Measurements from ENCODE around the gene PRKG1. TPM values are rescaled to one million over a fixed set of nuclear protein-coding genes. Genes with fewer than 3 reads are reported as not detected.

Gene PRKG1
- total and polyA plus RNA-seq, 2 of the 4 experiments (the other 2 are of a cell fraction): 3.5 to 18.3 TPM

- TF ChIP-seq CEBPB (IDR thresholded peaks at IDR 0.05; ENCODE audit: low read depth, low read length) (peak; percentile 37; the same call in 1 of the 2 replicates), BHLHE40 (IDR thresholded peaks at IDR 0.05; ENCODE audit: low read depth, low read length) (no peak)
- Histone ChIP-seq H3K36me3 (ENCODE audit: control insufficient read depth, insufficient read depth, low read length) (no peaks in the 10 kb centered on the region), H3K9ac (ENCODE audit: low read depth, low read length) (no peak overlapping the region), H3K4me2 (ENCODE audit: low read depth, low read length) (peak overlapping the region; percentile 56; the same call in 1 of the 2 replicates), H3K79me1 (ENCODE audit: low read depth in 1 of 2, low read length in 2 of 2) (peaks cover 3 to 29% of the 10 kb centered on the region in 2 experiments; a peak in 3 of 4 replicates), H3K27ac (ENCODE audit: insufficient read depth, low read length) (no peak overlapping the region), H3K14ac (replicated peaks; ENCODE audit: low read depth, low read length) (no peak overlapping the region), H4K20me1 (ENCODE audit: insufficient read depth, low read length) (0 out of 2 replicates have a peak, but pooled peaks cover 6% of the 10 kb centered on the region), H3K27me3 (ENCODE audit: control insufficient read depth, insufficient read depth, low read length) (no peaks in the 10 kb centered on the region), H4K8ac (ENCODE audit: low read depth in 2 of 2, low read length in 2 of 2) (no peak overlapping the region), H3K18ac (ENCODE audit: low read depth, low read length) (no peak overlapping the region), H2AFZ (replicated peaks; ENCODE audit: low read length, poor library complexity) (no peak overlapping the region), H3K9me3 (ENCODE audit: control insufficient read depth, insufficient read depth, low read length) (no peaks in the 10 kb centered on the region), H3K4me1 (ENCODE audit: control insufficient read depth, insufficient read depth, low read length) (peaks cover 4% of the 10 kb centered on the region), H4K91ac (ENCODE audit: insufficient read depth, low read depth, low read length) (no peak overlapping the region), H3K4me3 (ENCODE audit: insufficient read depth, low read depth, low read length) (no peak overlapping the region), H3K9me1 (ENCODE audit: insufficient read depth, low read length) (no peaks in the 10 kb centered on the region), H2BK120ac (ENCODE audit: low read depth, low read length) (no peak overlapping the region), H2BK20ac (ENCODE audit: low read depth, low read length) (no peak overlapping the region), H2BK15ac (ENCODE audit: low read depth, low read length) (no peak overlapping the region), H4K5ac (ENCODE audit: low read depth, low read length) (no peak overlapping the region), H3K23ac (ENCODE audit: low read depth, low read length) (no peak overlapping the region), H2AK9ac (replicated peaks; ENCODE audit: low read depth, low read length, poor library complexity) (no peak overlapping the region), H2AK5ac (ENCODE audit: low read depth, low read length) (no peak overlapping the region), H3K56ac (ENCODE audit: extremely low read depth, insufficient read depth, low read length) (no peak overlapping the region), H2BK5ac (ENCODE audit: low read depth, low read length, poor library complexity, severe bottlenecking) (no peak overlapping the region), H3K4ac (ENCODE audit: low read depth, low read length) (no peak overlapping the region)
- in situ Hi-C loops (cut with MboI; ENCODE audit: low sequenced_read_pairs): no loop called here
- ChIA-PET POLR2A (ENCODE audit: unreplicated experiment) (no interaction called here), CTCF (interaction anchor here (0.7 kb wide), 1 partner anchor 19 kb away, joined by 3 read pairs; no protein-coding TSS in a partner anchor)
- DNase-seq (peak; percentile 69), ATAC-seq (ENCODE audit: low read depth) (no peak; the same call in 1 of the 2 replicates)
- no TSS peak for BruUV-seq (replicated peaks)
- no CpG with 5 or more reads among the region's 1 CpG for WGBS, 2 experiments (ENCODE audit: extremely low coverage in 2 of 2, insufficient read length in 1 of 2)
- intact Hi-C loops (cut with micrococcal nuclease): no loop called here
- dilution Hi-C loops (cut with HindIII; ENCODE audit: low sequenced_read_pairs, unreplicated experiment): no loop called here
These were observed 228.0 kb downstream of the PRKG1 start for GRCh38 chr10:51302316-51302715.
